T-helper 1 cell treated with Interleukin-12 subunit alpha and Interleukin-12 subunit beta and Interleukin-4 antibody, amounts not matched to agents 30 μg/mL and 1 μg/mL, for 36 hours (primary cell): ENCODE measurements around the gene DDX5.
"Not testable (repeated sequence)": the region's sequence is repeated elsewhere in the genome, so short reads cannot be mapped to it uniquely, and the experiment has no call there.

Experiments used
- H3K27ac Mint-ChIP-seq: one replicate; pipeline ENCODE4 v1.8.0; 2021; ENCODE audit warnings: mild to moderate bottlenecking, mixed read lengths
- H3K27me3 Mint-ChIP-seq: one replicate; pipeline ENCODE4 v1.8.0; 2021; ENCODE audit warnings: low read depth, mixed read lengths
- H3K36me3 Mint-ChIP-seq: one replicate; pipeline ENCODE4 v1.8.0; 2021; ENCODE audit warnings: low read depth, mixed read lengths
- H3K4me1 Mint-ChIP-seq: one replicate; pipeline ENCODE4 v1.8.0; 2021; ENCODE audit warnings: low read depth, mixed read lengths
- H3K4me3 Mint-ChIP-seq: one replicate; pipeline ENCODE4 v1.8.0; 2021; ENCODE audit warnings: mild to moderate bottlenecking, moderate library complexity, mixed read lengths
- H3K9me3 Mint-ChIP-seq: one replicate; pipeline ENCODE4 v1.8.0; 2021; ENCODE audit warnings: mixed read lengths

Gene DDX5

DNA sequence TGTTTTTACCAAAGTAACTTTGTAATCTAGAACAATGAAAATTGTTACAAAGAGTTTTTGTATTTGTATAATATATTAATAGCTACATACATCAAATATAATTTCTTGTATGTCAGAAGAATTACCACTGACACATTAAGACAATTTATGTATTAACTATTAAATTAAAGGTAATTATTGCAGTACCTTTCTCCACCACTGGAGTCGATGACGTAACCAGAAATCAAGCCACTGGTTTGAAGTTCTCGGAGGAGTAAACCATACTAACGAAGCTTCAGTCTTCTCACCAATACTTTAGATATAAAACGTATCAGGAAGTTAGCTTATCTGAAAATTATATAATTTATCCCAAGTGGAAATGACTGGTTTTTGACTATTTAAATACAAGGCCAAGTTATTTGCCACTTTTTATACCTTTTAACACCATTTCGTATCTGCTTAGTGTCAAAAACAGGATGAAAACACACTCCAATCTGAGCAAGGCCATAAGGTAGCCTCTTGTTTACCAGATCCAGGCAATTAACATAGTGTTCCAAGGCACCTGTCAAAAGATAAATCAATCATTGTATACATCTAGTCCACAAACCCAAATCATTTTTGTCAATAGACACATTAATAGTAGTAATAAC lies 13.5 kb downstream of the DDX5 start:
- H3K4me1 Mint-ChIP-seq: peaks cover 38% of the 10 kb centered on the region
- H3K9me3 Mint-ChIP-seq: no peaks in the 10 kb centered on the region
- peaks cover 41% of the 10 kb centered on the region for H3K36me3 Mint-ChIP-seq
- H3K4me3 Mint-ChIP-seq: no peak overlapping the region
- H3K27me3 Mint-ChIP-seq: no peaks in the 10 kb centered on the region
- no peak overlapping the region for H3K27ac Mint-ChIP-seq

DNA sequence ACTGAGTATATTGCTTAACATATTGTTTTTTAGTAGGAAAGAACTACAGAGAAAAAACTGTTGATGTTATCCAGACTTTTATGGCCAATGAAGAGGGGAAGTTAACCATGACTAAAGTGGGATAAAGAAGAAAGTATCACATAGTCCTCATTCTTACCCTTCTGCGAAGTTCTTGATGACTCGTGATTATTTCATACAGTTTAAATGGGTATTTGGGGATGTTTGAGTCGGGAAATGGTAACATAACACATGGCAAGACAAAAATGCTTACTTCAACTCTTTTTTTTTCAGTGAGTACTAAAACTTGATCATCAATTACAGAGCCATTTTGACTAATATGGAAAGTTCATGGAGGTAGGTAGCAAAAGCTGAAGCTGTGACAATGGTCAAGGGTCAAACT lies 14.1 kb downstream of the DDX5 start:
- Mint-ChIP-seq H3K27ac (no peak overlapping the region), H3K4me3 (no peak overlapping the region), H3K27me3 (no peaks in the 10 kb centered on the region), H3K9me3 (no peaks in the 10 kb centered on the region), H3K36me3 (peaks cover 41% of the 10 kb centered on the region), H3K4me1 (peaks cover 33% of the 10 kb centered on the region)

- Mint-ChIP-seq H3K36me3 (peaks cover 34% of the 10 kb centered on the region), H3K27ac (peak overlapping the region; percentile 20), H3K27me3 (no peaks in the 10 kb centered on the region), H3K4me1 (peaks cover 26% of the 10 kb centered on the region), H3K9me3 (no peaks in the 10 kb centered on the region), H3K4me3 (no peak overlapping the region)
Observed at GRCh38 chr17:64491034-64491860, 14.8 kb downstream of the DDX5 start.

DNA sequence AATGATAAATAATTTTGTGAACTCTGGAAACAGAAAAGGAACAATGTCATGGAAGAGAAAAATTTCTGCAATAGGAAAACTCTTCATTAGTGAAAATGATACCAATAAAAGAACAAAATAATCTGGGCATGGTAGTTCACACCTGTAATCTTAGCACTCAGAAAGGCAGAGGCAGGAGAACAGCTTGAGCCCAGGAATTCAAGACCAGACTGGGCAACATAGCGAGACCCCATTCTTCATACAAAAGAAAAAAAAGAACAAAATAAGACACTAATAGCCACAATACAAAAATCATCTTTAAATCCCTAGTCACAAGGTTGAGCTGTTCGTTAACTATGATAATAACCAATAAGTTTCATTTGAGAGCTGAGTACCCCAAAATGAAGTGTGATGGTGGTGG lies 17.8 kb downstream of the DDX5 start:
- no peaks in the 10 kb centered on the region for H3K27me3 Mint-ChIP-seq
- peaks cover 47% of the 10 kb centered on the region for H3K36me3 Mint-ChIP-seq

DNA sequence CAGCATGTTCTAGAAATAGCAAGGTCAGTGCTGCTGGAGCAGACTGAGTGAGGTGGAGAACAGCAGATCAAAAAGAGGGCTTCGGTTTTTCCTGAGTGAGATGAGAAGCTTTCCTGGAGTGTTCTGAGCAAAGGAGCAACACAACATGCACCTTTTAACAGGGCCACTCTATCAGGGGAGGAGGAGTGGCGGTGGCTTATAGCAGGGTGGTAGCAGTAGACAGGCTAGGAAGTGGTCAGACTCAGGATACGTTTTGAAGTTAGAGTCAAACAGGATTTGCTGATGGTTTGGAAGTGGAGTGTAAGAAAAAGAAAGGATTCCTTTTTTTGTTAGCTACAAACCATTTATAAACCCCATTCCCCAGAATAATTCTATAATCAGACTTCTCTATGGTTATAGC lies 21.7 kb downstream of the DDX5 start:
- peaks cover 36% of the 10 kb centered on the region for H3K36me3 Mint-ChIP-seq
- no peaks in the 10 kb centered on the region for H3K9me3 Mint-ChIP-seq
- no peak overlapping the region for H3K27ac Mint-ChIP-seq
- no peak overlapping the region for H3K4me3 Mint-ChIP-seq
- H3K4me1 Mint-ChIP-seq: peaks cover 12% of the 10 kb centered on the region
- H3K27me3 Mint-ChIP-seq: no peaks in the 10 kb centered on the region

More for the DNA sequence above, 17.8 kb downstream of the DDX5 start:
- Mint-ChIP-seq H3K27ac (no peak overlapping the region), H3K4me3 (no peak overlapping the region), H3K9me3 (no peaks in the 10 kb centered on the region), H3K4me1 (peaks cover 21% of the 10 kb centered on the region)

- H3K4me3 Mint-ChIP-seq: no peak overlapping the region
- H3K27me3 Mint-ChIP-seq: no peaks in the 10 kb centered on the region
- peaks cover 12% of the 10 kb centered on the region for H3K4me1 Mint-ChIP-seq
- no peaks in the 10 kb centered on the region for H3K9me3 Mint-ChIP-seq
- no peak overlapping the region for H3K27ac Mint-ChIP-seq
- H3K36me3 Mint-ChIP-seq: peaks cover 29% of the 10 kb centered on the region
Observed at GRCh38 chr17:64480951-64481350, 25.1 kb downstream of the DDX5 start.

DNA sequence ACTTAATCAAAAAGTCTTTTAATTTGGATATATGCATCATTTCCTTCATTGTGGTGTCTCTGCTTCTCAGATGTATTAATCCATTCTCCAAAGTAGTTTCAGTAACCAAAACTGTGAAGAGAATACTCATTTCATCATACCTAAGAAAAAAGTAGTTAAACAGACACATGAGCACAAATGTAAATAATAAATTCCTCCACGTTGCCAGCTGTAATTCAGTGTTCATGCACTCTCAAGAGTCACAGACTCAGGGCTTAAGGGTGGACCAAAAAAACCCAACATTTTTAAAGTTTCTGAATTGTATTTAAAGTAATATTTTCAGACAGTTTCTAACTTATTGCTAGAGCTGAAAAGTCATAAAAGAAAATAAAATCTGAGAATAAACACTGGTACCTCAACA lies 28.2 kb downstream of the DDX5 start:
- Mint-ChIP-seq H3K27ac (no peak overlapping the region), H3K4me1 (no peaks in the 10 kb centered on the region)

DNA sequence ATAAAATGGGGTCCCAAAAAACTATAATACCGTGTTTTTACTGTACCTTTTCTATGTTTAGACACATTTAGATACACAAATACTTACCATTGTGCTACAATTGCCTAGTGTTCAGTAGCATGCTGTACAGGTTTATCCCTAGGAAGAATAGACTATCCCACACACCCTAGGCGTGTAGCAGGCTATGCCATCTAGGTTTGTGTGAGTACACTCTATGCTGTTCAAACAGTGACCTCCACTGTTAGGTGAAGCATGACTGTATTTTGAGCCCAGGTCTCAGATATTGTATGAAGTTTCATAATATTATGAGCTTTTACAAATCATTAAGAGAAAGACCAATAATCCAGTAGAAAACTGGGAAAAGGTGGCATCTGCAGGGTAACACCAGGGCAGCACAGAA lies 33.5 kb downstream of the DDX5 start:
- H3K4me1 Mint-ChIP-seq: no peaks in the 10 kb centered on the region
- no peaks in the 10 kb centered on the region for H3K27me3 Mint-ChIP-seq

More for the DNA sequence above, 28.2 kb downstream of the DDX5 start:
- no peak overlapping the region for H3K4me3 Mint-ChIP-seq
- peaks cover 7% of the 10 kb centered on the region for H3K36me3 Mint-ChIP-seq
- no peaks in the 10 kb centered on the region for H3K9me3 Mint-ChIP-seq
- H3K27me3 Mint-ChIP-seq: no peaks in the 10 kb centered on the region

DNA sequence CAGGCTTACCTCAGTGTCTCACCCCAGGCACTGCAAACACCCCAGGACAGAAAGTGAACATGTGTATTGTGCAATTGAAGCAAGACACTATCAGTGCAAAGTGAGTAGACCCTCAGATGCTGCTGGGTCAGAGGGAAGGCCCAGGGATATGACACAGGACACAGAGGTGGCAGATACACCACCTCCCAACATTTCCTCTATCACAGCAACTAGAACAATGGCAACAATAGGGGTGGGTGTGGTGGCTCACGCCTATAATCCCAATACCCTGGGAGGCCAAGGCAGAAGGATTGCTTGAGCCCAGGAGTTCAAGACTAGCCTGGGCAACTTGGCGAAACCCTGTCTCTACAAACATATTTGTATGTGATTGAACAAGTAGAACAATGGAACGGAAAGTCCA lies 34.6 kb downstream of the DDX5 start:
- Mint-ChIP-seq H3K4me3 (no peak overlapping the region), H3K4me1 (peaks cover 2% of the 10 kb centered on the region), H3K27me3 (no peaks in the 10 kb centered on the region), H3K9me3 (no peaks in the 10 kb centered on the region), H3K36me3 (peaks cover 2% of the 10 kb centered on the region), H3K27ac (no peak overlapping the region)

More for the DNA sequence above, 33.5 kb downstream of the DDX5 start:
- no peaks in the 10 kb centered on the region for H3K9me3 Mint-ChIP-seq
- H3K4me3 Mint-ChIP-seq: no peak overlapping the region
- no peak overlapping the region for H3K27ac Mint-ChIP-seq
- H3K36me3 Mint-ChIP-seq: no peaks in the 10 kb centered on the region

DNA sequence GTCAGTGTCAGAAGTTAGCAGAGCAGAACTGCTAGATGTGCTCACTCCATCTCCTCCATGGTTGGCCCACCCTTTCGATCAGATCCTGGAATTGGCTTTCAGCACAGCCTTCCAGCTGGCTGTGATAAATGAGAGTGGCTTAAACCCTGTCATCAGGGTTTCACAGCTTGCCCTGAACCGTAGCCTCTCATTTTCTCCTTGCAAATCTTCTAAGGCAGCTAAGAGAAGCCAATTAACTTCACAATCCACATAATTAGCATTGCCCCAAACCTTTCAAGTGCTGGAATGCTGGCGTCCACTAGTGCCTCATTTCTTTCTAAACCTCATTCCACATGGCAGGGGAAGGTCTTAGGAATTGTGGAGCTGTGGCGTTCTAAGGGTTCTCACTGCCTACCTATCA lies 35.5 kb downstream of the DDX5 start:
- no peak overlapping the region for H3K4me3 Mint-ChIP-seq
- no peaks in the 10 kb centered on the region for H3K27me3 Mint-ChIP-seq
- H3K27ac Mint-ChIP-seq: peak overlapping the region; percentile 3
- H3K9me3 Mint-ChIP-seq: no peaks in the 10 kb centered on the region
- peaks cover 2% of the 10 kb centered on the region for H3K4me1 Mint-ChIP-seq
- H3K36me3 Mint-ChIP-seq: peaks cover 2% of the 10 kb centered on the region

- H3K27ac Mint-ChIP-seq, H3K9me3 Mint-ChIP-seq: not testable (repeated sequence)
Observed at GRCh38 chr17:64466834-64467233, 39.3 kb downstream of the DDX5 start.

GRCh38 chr17:64466019-64466735 lies 39.9 kb downstream of the DDX5 start:
- Mint-ChIP-seq H3K36me3 (peaks cover 2% of the 10 kb centered on the region), H3K27me3 (peaks cover 5% of the 10 kb centered on the region), H3K27ac (no peak overlapping the region), H3K4me1 (peaks cover 2% of the 10 kb centered on the region), H3K9me3 (no peaks in the 10 kb centered on the region), H3K4me3 (no peak overlapping the region)

More at GRCh38 chr17:64466834-64467233, 39.3 kb downstream of the DDX5 start:
- H3K27me3 Mint-ChIP-seq, H3K4me3 Mint-ChIP-seq, H3K4me1 Mint-ChIP-seq, H3K36me3 Mint-ChIP-seq: not testable (repeated sequence)

- no peak overlapping the region for H3K4me3 Mint-ChIP-seq
- H3K9me3 Mint-ChIP-seq: no peaks in the 10 kb centered on the region
- peaks cover 5% of the 10 kb centered on the region for H3K27me3 Mint-ChIP-seq
- H3K27ac Mint-ChIP-seq: no peak overlapping the region
- H3K36me3 Mint-ChIP-seq: no peaks in the 10 kb centered on the region
- H3K4me1 Mint-ChIP-seq: peaks cover 3% of the 10 kb centered on the region
Observed at GRCh38 chr17:64461788-64462187, 44.3 kb downstream of the DDX5 start.

GRCh38 chr17:64460955-64461354 lies 45.1 kb downstream of the DDX5 start:
- no peaks in the 10 kb centered on the region for H3K9me3 Mint-ChIP-seq
- H3K4me1 Mint-ChIP-seq: peaks cover 7% of the 10 kb centered on the region
- peaks cover 2% of the 10 kb centered on the region for H3K36me3 Mint-ChIP-seq
- H3K4me3 Mint-ChIP-seq: no peak overlapping the region
- H3K27me3 Mint-ChIP-seq: peaks cover 5% of the 10 kb centered on the region
- H3K27ac Mint-ChIP-seq: no peak overlapping the region

GRCh38 chr17:64459818-64460217 lies 46.3 kb downstream of the DDX5 start:
- H3K27me3 Mint-ChIP-seq, H3K4me3 Mint-ChIP-seq, H3K9me3 Mint-ChIP-seq, H3K27ac Mint-ChIP-seq, H3K4me1 Mint-ChIP-seq, H3K36me3 Mint-ChIP-seq: not testable (repeated sequence)
